ENCODE results near the gene FDXR. TPM values are rescaled to one million over a fixed set of nuclear protein-coding genes. Genes with fewer than 3 reads are reported as not detected.

Gene FDXR
- total RNA-seq, 1 donor = 23.5 TPM

DNA sequence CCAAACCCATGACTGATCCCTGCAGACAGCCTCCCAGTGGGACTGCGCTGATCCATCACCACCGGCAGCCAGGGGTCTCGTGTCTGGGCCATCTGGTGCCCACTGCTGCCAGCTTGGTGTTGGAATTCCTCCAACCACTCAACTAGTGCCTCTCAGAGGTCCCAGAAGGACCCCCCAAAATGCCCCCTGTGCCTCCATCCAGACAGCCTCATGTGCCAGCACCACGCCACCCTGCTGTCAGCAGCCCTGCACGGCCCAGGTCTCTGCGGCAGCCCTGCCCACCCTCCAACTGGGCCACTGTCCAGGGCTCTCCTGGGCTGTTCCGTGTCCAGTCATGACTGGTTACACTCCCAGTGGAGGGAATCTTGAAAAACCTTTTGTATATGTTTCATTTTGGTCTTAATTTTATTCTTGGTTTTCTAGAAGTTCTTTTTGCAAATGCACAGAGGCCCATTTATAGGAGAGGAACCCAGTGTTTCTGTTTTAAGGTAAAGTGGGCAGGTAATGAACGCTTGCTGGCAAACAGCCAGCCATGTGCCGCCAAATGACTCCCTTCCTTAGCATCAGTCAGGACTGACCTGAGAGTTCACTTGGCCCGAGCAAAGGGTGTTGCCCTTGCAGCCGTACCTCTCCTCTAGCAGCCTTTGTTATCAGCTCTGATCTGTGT, 47.7 kb downstream of the FDXR start:
- Histone ChIP-seq H3K27me3 (ENCODE audit: insufficient read depth, low read length) (no peaks in the 10 kb centered on the region), H3K4me2 (ENCODE audit: insufficient read depth, low read length) (no peak overlapping the region), H3K79me2 (ENCODE audit: insufficient read depth, low read length) (no peaks in the 10 kb centered on the region), H3K9me3 (ENCODE audit: low read depth, low read length) (no peaks in the 10 kb centered on the region), H3K4me3 (ENCODE audit: insufficient read depth, low read length) (no peak overlapping the region), H4K20me1 (ENCODE audit: insufficient read depth, low read length) (no peaks in the 10 kb centered on the region), H2AFZ (ENCODE audit: low read length) (no peak overlapping the region), H3K27ac (ENCODE audit: low read depth, low read length) (no peak overlapping the region), H3K4me1 (ENCODE audit: insufficient read depth, low read length) (no peaks in the 10 kb centered on the region), H3K36me3 (ENCODE audit: insufficient read depth, low read length) (peaks cover 7% of the 10 kb centered on the region)
- no peak for TF ChIP-seq CTCF (IDR thresholded peaks at IDR 0.05; ENCODE audit: extremely low read depth, low read depth, low read length)
- DNase-seq (ENCODE audit: insufficient read length, low spot score, missing footprints) = no peak

GRCh38 chr17:74822939-74823367, 49.8 kb downstream of the FDXR start:
- peaks cover 7% of the 10 kb centered on the region for H3K36me3 ChIP-seq (ENCODE audit: insufficient read depth, low read length)
- H3K9me3 ChIP-seq (ENCODE audit: low read depth, low read length) = no peaks in the 10 kb centered on the region
- H3K79me2 ChIP-seq (ENCODE audit: insufficient read depth, low read length) = no peaks in the 10 kb centered on the region
- no peak overlapping the region for H2AFZ ChIP-seq (ENCODE audit: low read length)
- no peak overlapping the region for H3K27ac ChIP-seq (ENCODE audit: low read depth, low read length)
- H3K27me3 ChIP-seq (ENCODE audit: insufficient read depth, low read length) = no peaks in the 10 kb centered on the region
- peaks cover 4% of the 10 kb centered on the region for H4K20me1 ChIP-seq (ENCODE audit: insufficient read depth, low read length)
- no peak for TF ChIP-seq CTCF (IDR thresholded peaks at IDR 0.05; ENCODE audit: extremely low read depth, low read depth, low read length)
- DNase-seq (ENCODE audit: insufficient read length, low spot score, missing footprints) = no peak
- no peak overlapping the region for H3K4me3 ChIP-seq (ENCODE audit: insufficient read depth, low read length)
- H3K4me1 ChIP-seq (ENCODE audit: insufficient read depth, low read length) = no peaks in the 10 kb centered on the region
- no peak overlapping the region for H3K4me2 ChIP-seq (ENCODE audit: insufficient read depth, low read length)

GRCh38 chr17:74822335-74822938, 50.4 kb downstream of the FDXR start:
- TF ChIP-seq CTCF (IDR thresholded peaks at IDR 0.05; ENCODE audit: extremely low read depth, low read depth, low read length) = no peak
- no peak for DNase-seq (ENCODE audit: insufficient read length, low spot score, missing footprints)
- no peak overlapping the region for H3K4me3 ChIP-seq (ENCODE audit: insufficient read depth, low read length)
- peaks cover 7% of the 10 kb centered on the region for H3K36me3 ChIP-seq (ENCODE audit: insufficient read depth, low read length)
- H2AFZ ChIP-seq (ENCODE audit: low read length) = no peak overlapping the region
- no peaks in the 10 kb centered on the region for H3K9me3 ChIP-seq (ENCODE audit: low read depth, low read length)
- H3K4me2 ChIP-seq (ENCODE audit: insufficient read depth, low read length) = no peak overlapping the region
- H3K27ac ChIP-seq (ENCODE audit: low read depth, low read length) = no peak overlapping the region
- no peaks in the 10 kb centered on the region for H3K4me1 ChIP-seq (ENCODE audit: insufficient read depth, low read length)
- no peaks in the 10 kb centered on the region for H3K27me3 ChIP-seq (ENCODE audit: insufficient read depth, low read length)
- no peaks in the 10 kb centered on the region for H3K79me2 ChIP-seq (ENCODE audit: insufficient read depth, low read length)
- H4K20me1 ChIP-seq (ENCODE audit: insufficient read depth, low read length) = peaks cover 4% of the 10 kb centered on the region

DNA sequence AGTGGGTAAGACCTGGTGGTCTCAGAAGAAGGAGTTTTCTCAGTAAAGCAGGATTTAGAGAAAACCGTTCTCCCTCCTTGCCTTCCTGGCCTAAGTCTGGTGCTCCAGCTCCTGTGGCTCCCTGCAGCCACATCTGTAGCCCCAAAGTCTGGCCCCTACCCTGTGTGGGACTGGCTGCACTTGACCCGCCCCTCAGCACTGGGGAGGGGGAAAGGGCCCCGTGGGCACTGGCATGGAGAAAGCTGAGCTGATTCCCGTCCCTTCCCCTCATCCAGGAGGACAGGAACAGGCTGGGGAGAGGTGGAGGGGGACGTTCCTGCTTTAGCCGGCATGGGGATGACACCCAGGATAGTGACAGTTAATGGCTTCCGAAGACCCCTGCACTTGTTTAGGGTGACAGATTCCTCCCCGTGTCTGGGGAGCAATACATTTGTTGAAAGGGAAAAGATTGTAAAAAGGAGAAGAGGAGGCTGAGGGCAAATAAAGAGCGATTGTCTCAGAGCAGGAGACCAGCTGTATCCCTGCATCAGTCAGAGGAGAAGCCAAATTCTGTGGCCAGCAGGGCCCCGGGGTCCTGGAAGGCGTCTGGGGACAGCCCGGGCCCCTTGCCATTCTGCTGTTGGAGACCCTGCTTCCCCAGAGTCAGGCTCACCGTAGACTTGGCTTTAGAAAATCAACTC, 51.0 kb downstream of the FDXR start:
- DNase-seq (ENCODE audit: insufficient read length, low spot score, missing footprints) = no peak
- H3K79me2 ChIP-seq (ENCODE audit: insufficient read depth, low read length) = no peaks in the 10 kb centered on the region
- H3K36me3 ChIP-seq (ENCODE audit: insufficient read depth, low read length) = peaks cover 10% of the 10 kb centered on the region
- no peak overlapping the region for H3K4me3 ChIP-seq (ENCODE audit: insufficient read depth, low read length)
- H3K9me3 ChIP-seq (ENCODE audit: low read depth, low read length) = no peaks in the 10 kb centered on the region
- no peaks in the 10 kb centered on the region for H3K27me3 ChIP-seq (ENCODE audit: insufficient read depth, low read length)
- no peak for TF ChIP-seq CTCF (IDR thresholded peaks at IDR 0.05; ENCODE audit: extremely low read depth, low read depth, low read length)
- H2AFZ ChIP-seq (ENCODE audit: low read length) = no peak overlapping the region
- H4K20me1 ChIP-seq (ENCODE audit: insufficient read depth, low read length) = peaks cover 4% of the 10 kb centered on the region
- no peak overlapping the region for H3K4me2 ChIP-seq (ENCODE audit: insufficient read depth, low read length)
- H3K27ac ChIP-seq (ENCODE audit: low read depth, low read length) = no peak overlapping the region
- H3K4me1 ChIP-seq (ENCODE audit: insufficient read depth, low read length) = no peaks in the 10 kb centered on the region

Measured in osteoblast (primary cell).